Aorta (tissue), 5 donors: Measurements from ENCODE around the gene SLC39A10. TPM values are rescaled to one million over a fixed set of nuclear protein-coding genes. Genes with fewer than 3 reads are reported as not detected.

Experiments used
- ATAC-seq: fragments of 200-7000 bp; cut with Tn5 transposase; one replicate; pipeline ENCODE4 v1.9.1; 2022; ENCODE audit warnings: moderate library complexity; ENCODE audit not compliant: low FRiP score
- DNase-seq, 2 donors: peaks; one replicate each; pipeline ENCODE4 v3.0.0-alpha.2; 2020
- H3K27ac ChIP-seq, 2 donors: one replicate each; pipeline ENCODE4 v1.5.1; 2013; ENCODE audit warnings: low read length in 2 of 2, mild to moderate bottlenecking in 2 of 2, moderate library complexity in 2 of 2, control low read depth in 1 of 2, inconsistent platforms in 1 of 2, low read depth in 1 of 2
- H3K27me3 ChIP-seq, 2 donors: one replicate each; pipeline ENCODE4 v1.6.1; 2013; ENCODE audit warnings: control low read depth in 1 of 2, low read length in 1 of 2, mild to moderate bottlenecking in 1 of 2, moderate library complexity in 1 of 2; ENCODE audit not compliant: insufficient read depth in 2 of 2, control insufficient read depth in 1 of 2
- H3K36me3 ChIP-seq, 2 donors: one replicate each; pipeline ENCODE4 v1.6.1; 2013; ENCODE audit warnings: control low read depth in 1 of 2, low read length in 1 of 2, mild to moderate bottlenecking in 1 of 2; ENCODE audit not compliant: insufficient read depth in 2 of 2, control insufficient read depth in 1 of 2
- H3K4me1 ChIP-seq, 2 donors: one replicate each; pipeline ENCODE4 v1.6.1; 2013; ENCODE audit warnings: low read length in 2 of 2, control low read depth in 1 of 2, mild to moderate bottlenecking in 1 of 2, moderate library complexity in 1 of 2; ENCODE audit not compliant: insufficient read depth in 2 of 2, control insufficient read depth in 1 of 2
- H3K4me3 ChIP-seq, 2 donors: one replicate each; pipeline ENCODE4 v1.5.1; 2013; ENCODE audit warnings: low read length in 2 of 2, control low read depth in 1 of 2, mild to moderate bottlenecking in 1 of 2
- H3K9me3 ChIP-seq: one replicate; pipeline ENCODE4 v1.6.1; 2013; ENCODE audit warnings: mild to moderate bottlenecking, low read length; ENCODE audit not compliant: control insufficient read depth
- WGBS, 2 donors: extraction: QIAGEN DNeasy Blood & Tissue Kit; methylation state at CpG; one replicate each; pipeline ENCODE4 v1.1.7; 2013; 5-methylcytosine and 5-hydroxymethylcytosine counted together
- intact Hi-C, 2 donors: fragments of 100-400 bp; cut with DNase I; formaldehyde crosslinking; loops; one replicate each; pipeline versions ENCODE4 v1.14.2 to v1.15.0; 2022
- polyA plus RNA-seq, 2 donors: library from polyadenylated mRNA; stranded (reverse); fragments of 200-250 nt; gene quantifications; one replicate each; pipeline ENCODE4 v1.2.3, GENCODE V29; 2013
- total RNA-seq, 2 donors: library from RNA; stranded (reverse); fragmentation: NEBNext Ultra II Directional; extraction: Animal tissue kit (Norgen Biotek cat#: 25700); gene quantifications; one replicate each; pipeline ENCODE4 v1.2.1, GENCODE V29; 2021
- donor health status: healthy with polysubstance abuse.
- donor health status: Bipolar disorder and iron deficiency.
- donor health status: DM: no; HTN: no; CAD: no.
- donor health status: DM: no; HTN: no; CAD: no.
- donor health status: DM: yes; HTN: yes; CAD: no.

SLC39A10 gene
- total and polyA plus RNA-seq, 4 donors = 1.8 to 28.4 (median 14.0) TPM

GRCh38 chr2:195651046-195651445 lies 6.0 kb upstream of the SLC39A10 start:
- Histone ChIP-seq H3K4me3 (no peak overlapping the region), H3K27me3 (no peaks in the 10 kb centered on the region), H3K4me1 (no peaks in the 10 kb centered on the region), H3K9me3 (no peaks in the 10 kb centered on the region), H3K36me3 (no peaks in the 10 kb centered on the region), H3K27ac (no peak overlapping the region)
- DNase-seq (no peak), ATAC-seq (no peak)
- intact Hi-C loops = loop anchor here in 1 of 2 donors (10.0 kb wide), 1 partner anchor 156 kb away; no protein-coding TSS in a partner anchor
- WGBS, 2 donors = 74% methylated on average over 4 of the region's 4 CpGs

- Histone ChIP-seq H3K36me3 (no peaks in the 10 kb centered on the region), H3K4me3 (no peak overlapping the region), H3K4me1 (peaks cover 0 to 1% of the 10 kb centered on the region in 2 donors), H3K27me3 (no peaks in the 10 kb centered on the region), H3K27ac (no peak overlapping the region), H3K9me3 (no peaks in the 10 kb centered on the region)
- intact Hi-C loops = loop anchor here in 1 of 2 donors (10.0 kb wide), 1 partner anchor 158 kb away; no protein-coding TSS in a partner anchor
- no peak for ATAC-seq
- DNase-seq = no peak
Observed at GRCh38 chr2:195652911-195653310, 4.1 kb upstream of the SLC39A10 start.

GRCh38 chr2:195656161-195656858 lies 716 bp upstream of the SLC39A10 start:
- intact Hi-C loops = loop anchor here (2.0 to 10.0 kb wide), 6 partner anchors 44 to 411 kb away; partner anchors contain the start of gene DNAH7 (in 1 of the 2)
- Histone ChIP-seq H3K36me3 (no peaks in the 10 kb centered on the region), H3K27me3 (no peaks in the 10 kb centered on the region), H3K4me1 (peaks cover 0 to 1% of the 10 kb centered on the region in 2 donors), H3K9me3 (no peaks in the 10 kb centered on the region), H3K4me3 (peak overlapping the region; percentile 18 to 61), H3K27ac (peak overlapping the region in 1 of 2 donors; percentile 66)
- 27 to 28% methylated on average over 19 of the region's 19 CpGs for WGBS, 2 donors
- DNase-seq (no peak), ATAC-seq (no peak)

- H3K27me3 ChIP-seq = no peaks in the 10 kb centered on the region
- no peaks in the 10 kb centered on the region for H3K9me3 ChIP-seq
- WGBS, 2 donors = 0 to 1% methylated on average over 49 to 66 of the region's 66 CpGs
- peak overlapping the region; percentile 90 to 91 for H3K27ac ChIP-seq
- H3K4me1 ChIP-seq = peaks cover 0 to 1% of the 10 kb centered on the region in 2 donors
- DNase-seq (peak; percentile 75 to 85), ATAC-seq (peak; percentile 34)
- intact Hi-C loops = loop anchor here (2.0 to 10.0 kb wide), 6 partner anchors 46 to 409 kb away; partner anchors contain the start of gene DNAH7 (in 1 of the 2)
- H3K36me3 ChIP-seq = no peaks in the 10 kb centered on the region
- H3K4me3 ChIP-seq = peak overlapping the region; percentile 88 to 97
Observed at GRCh38 chr2:195657634-195658540, 861 bp downstream of the SLC39A10 start.

GRCh38 chr2:195658541-195658890 lies 1.5 kb downstream of the SLC39A10 start:
- H3K27me3 ChIP-seq = no peaks in the 10 kb centered on the region
- DNase-seq (no peak), ATAC-seq (no peak)
- H3K27ac ChIP-seq = no peak overlapping the region
- H3K4me1 ChIP-seq = peaks cover 0 to 1% of the 10 kb centered on the region in 2 donors
- WGBS, 2 donors = 0 to 1% methylated on average over 1 of the region's 1 CpG
- H3K9me3 ChIP-seq = no peaks in the 10 kb centered on the region
- peak overlapping the region in 1 of 2 donors; percentile 88 for H3K4me3 ChIP-seq
- intact Hi-C loops = loop anchor here (2.0 to 10.0 kb wide), 4 partner anchors 46 to 409 kb away; partner anchors contain the start of gene DNAH7 (in 1 of the 2)
- no peaks in the 10 kb centered on the region for H3K36me3 ChIP-seq

GRCh38 chr2:195659114-195659513 lies 2.1 kb downstream of the SLC39A10 start:
- no peak for DNase-seq
- no peak overlapping the region for H3K4me3 ChIP-seq
- no peak for ATAC-seq
- no peaks in the 10 kb centered on the region for H3K27me3 ChIP-seq
- H3K9me3 ChIP-seq = no peaks in the 10 kb centered on the region
- WGBS, 2 donors = 41 to 48% methylated on average over 5 of the region's 5 CpGs
- peaks cover 0 to 1% of the 10 kb centered on the region in 2 donors for H3K4me1 ChIP-seq
- intact Hi-C loops = loop anchor here (2.0 to 10.0 kb wide), 4 partner anchors 47 to 408 kb away; partner anchors contain the start of gene DNAH7 (in 1 of the 2)
- H3K36me3 ChIP-seq = no peaks in the 10 kb centered on the region
- no peak overlapping the region for H3K27ac ChIP-seq

- Histone ChIP-seq H3K4me3 (no peak overlapping the region), H3K4me1 (peaks cover 0 to 1% of the 10 kb centered on the region in 2 donors), H3K36me3 (no peaks in the 10 kb centered on the region), H3K27ac (no peak overlapping the region), H3K9me3 (no peaks in the 10 kb centered on the region), H3K27me3 (no peaks in the 10 kb centered on the region)
- WGBS, 2 donors = 23 to 31% methylated on average over 6 of the region's 6 CpGs
- ATAC-seq (no peak), DNase-seq (peak in 1 of 2 donors; percentile 73)
- intact Hi-C loops = loop anchor here (2.0 to 10.0 kb wide), 4 partner anchors 48 to 407 kb away; partner anchors contain the start of gene DNAH7 (in 1 of the 2)
Observed at GRCh38 chr2:195659982-195660890, 3.2 kb downstream of the SLC39A10 start.

GRCh38 chr2:195662138-195662537 lies 5.1 kb downstream of the SLC39A10 start:
- Histone ChIP-seq H3K4me3 (no peak overlapping the region), H3K27me3 (no peaks in the 10 kb centered on the region), H3K4me1 (no peaks in the 10 kb centered on the region), H3K36me3 (no peaks in the 10 kb centered on the region), H3K27ac (no peak overlapping the region), H3K9me3 (no peaks in the 10 kb centered on the region)
- DNase-seq (no peak), ATAC-seq (no peak)
- intact Hi-C loops = no loop called here
- 24 to 35% methylated on average over 3 of the region's 3 CpGs for WGBS, 2 donors
